LNCaP clone FGC (cell line): Measurements from ENCODE around the gene SEC24A.

Experiments
- DNase-seq: peaks from one replicate; pipeline ENCODE4 v3.0.0-alpha.2; 2011; ENCODE audit warnings: low read depth
- H3K4me3 ChIP-seq: 2 replicates; pipeline ENCODE4 v1.5.1; 2011; ENCODE audit warnings: mild to moderate bottlenecking, low read depth, low read length, control low read depth
- CTCF ChIP-seq: IDR thresholded peaks from 2 replicates; pipeline ENCODE4 v1.5.1; 2012; ENCODE audit warnings: mild to moderate bottlenecking; ENCODE audit not compliant: control insufficient read depth, insufficient read depth; ENCODE audit errors: extremely low read depth

The SEC24A gene

GRCh38 chr5:134609232-134609851 lies 39.2 kb upstream of the SEC24A start:
- no peak overlapping the region for H3K4me3 ChIP-seq
- DNase-seq, result no peak
- no peak for TF ChIP-seq CTCF

- no peak for DNase-seq
- H3K4me3 ChIP-seq, result no peak overlapping the region
- TF ChIP-seq CTCF, result no peak
Measured at GRCh38 chr5:134610725-134611124, 37.9 kb upstream of the SEC24A start.

- no peak for TF ChIP-seq CTCF
- H3K4me3 ChIP-seq, result no peak overlapping the region
- DNase-seq, result no peak
Measured at GRCh38 chr5:134611515-134611914, 37.1 kb upstream of the SEC24A start.

GRCh38 chr5:134614450-134615085 lies 34.0 kb upstream of the SEC24A start:
- DNase-seq, result no peak
- TF ChIP-seq CTCF, result no peak
- H3K4me3 ChIP-seq, result no peak overlapping the region

GRCh38 chr5:134620634-134621033 lies 28.0 kb upstream of the SEC24A start:
- DNase-seq, result no peak

GRCh38 chr5:134625559-134625958 lies 23.0 kb upstream of the SEC24A start:
- TF ChIP-seq CTCF, result no peak
- DNase-seq, result no peak
- H3K4me3 ChIP-seq, result no peak overlapping the region

More at GRCh38 chr5:134620634-134621033, 28.0 kb upstream of the SEC24A start:
- TF ChIP-seq CTCF, result no peak
- no peak overlapping the region for H3K4me3 ChIP-seq
